BLaER1 treated with 17β-estradiol and CSF1 and Interleukin-3, amounts not matched to agents 10 nM and 100 nM (cell line): ENCODE results near the gene PPP1CA.

Experiments
- H3K27ac ChIP-seq, 11 experiments: shearing (Covaris generic); formaldehyde crosslinking; 2 replicates each; pipeline ENCODE4 v1.8.1; 2022
- H3K27me3 ChIP-seq, 11 experiments: shearing (Covaris generic); formaldehyde crosslinking; 2 replicates each; pipeline ENCODE4 v1.8.1; 2022
- H3K36me3 ChIP-seq, 11 experiments: shearing (Covaris generic); formaldehyde crosslinking; 2 replicates each; pipeline ENCODE4 v1.8.1; 2022
- H3K4me1 ChIP-seq, 10 experiments: shearing (Covaris generic); formaldehyde crosslinking; 2 replicates each; pipeline ENCODE4 v1.8.1; 2022
- H3K4me2 ChIP-seq, 11 experiments: shearing (Covaris generic); formaldehyde crosslinking; 2 replicates each; pipeline ENCODE4 v1.8.1; 2022
- H3K4me3 ChIP-seq, 10 experiments: shearing (Covaris generic); formaldehyde crosslinking; 2 replicates each; pipeline ENCODE4 v1.8.1; 2022
- H3K9ac ChIP-seq, 11 experiments: shearing (Covaris generic); formaldehyde crosslinking; 2 replicates each; pipeline ENCODE4 v1.8.1; 2022
- H3K9me3 ChIP-seq, 11 experiments: shearing (Covaris generic); formaldehyde crosslinking; replicated peaks in 1 of 11; 2 replicates each; pipeline ENCODE4 v1.8.1; 2022
- H4K20me1 ChIP-seq, 11 experiments: shearing (Covaris generic); formaldehyde crosslinking; 2 replicates each; pipeline ENCODE4 v1.8.1; 2022
- Cebpa-rat ChIP-seq, 11 experiments: shearing (Covaris generic); IDR thresholded peaks; 2 replicates each; pipeline ENCODE4 v1.8.1; 2022

Gene PPP1CA

GRCh38 chr11:67366546-67366945 lies 35.1 kb downstream of the PPP1CA start:
- H3K4me2 ChIP-seq = peak overlapping the region; percentile 76 to 99 (median 82)
- peaks cover under 1 to 27% (median 15%) of the 10 kb centered on the region in 11 experiments; a peak in 15 of 22 replicates for H3K27me3 ChIP-seq
- TF ChIP-seq Cebpa-rat (IDR thresholded peaks at IDR 0.05) = no peak
- H3K9ac ChIP-seq = no peak overlapping the region
- H3K4me1 ChIP-seq = peaks cover 64 to 80% (median 77%) of the 10 kb centered on the region in 10 experiments
- peaks cover 0 to 6% (median 0%) of the 10 kb centered on the region in 11 experiments; a peak in 2 of 22 replicates for H3K36me3 ChIP-seq
- H3K4me3 ChIP-seq = no peak overlapping the region
- peaks cover 0 to 54% (median 8%) of the 10 kb centered on the region in 11 experiments; a peak in 11 of 22 replicates for H4K20me1 ChIP-seq
- no peak overlapping the region for H3K27ac ChIP-seq
- H3K9me3 ChIP-seq = no peaks in the 10 kb centered on the region

- Histone ChIP-seq H3K36me3 (peaks cover 0 to 6% (median 0%) of the 10 kb centered on the region in 11 experiments; a peak in 2 of 22 replicates), H3K4me3 (no peak overlapping the region), H4K20me1 (peaks cover 0 to 48% (median 1%) of the 10 kb centered on the region in 11 experiments; a peak in 9 of 22 replicates), H3K9ac (no peak overlapping the region), H3K27ac (no peak overlapping the region), H3K4me1 (peaks cover 57 to 73% (median 70%) of the 10 kb centered on the region in 10 experiments), H3K9me3 (no peaks in the 10 kb centered on the region), H3K27me3 (peaks cover 0 to 23% (median 13%) of the 10 kb centered on the region in 11 experiments; a peak in 11 of 22 replicates), H3K4me2 (peak overlapping the region; percentile 76 to 99 (median 82))
- no peak for TF ChIP-seq Cebpa-rat (IDR thresholded peaks at IDR 0.05)
These were observed 35.8 kb downstream of the PPP1CA start for GRCh38 chr11:67365736-67366444.

GRCh38 chr11:67364783-67365722 lies 36.6 kb downstream of the PPP1CA start:
- no peak for TF ChIP-seq Cebpa-rat (IDR thresholded peaks at IDR 0.05)
- no peak overlapping the region for H3K4me3 ChIP-seq
- H3K9ac ChIP-seq = no peak overlapping the region
- H3K27ac ChIP-seq = no peak overlapping the region
- peaks cover 0 to 22% (median 13%) of the 10 kb centered on the region in 11 experiments; a peak in 11 of 22 replicates for H3K27me3 ChIP-seq
- H3K4me1 ChIP-seq = peaks cover 50 to 65% (median 63%) of the 10 kb centered on the region in 10 experiments
- H4K20me1 ChIP-seq = peaks cover 0 to 43% (median 0%) of the 10 kb centered on the region in 11 experiments; a peak in 7 of 22 replicates
- no peaks in the 10 kb centered on the region for H3K9me3 ChIP-seq
- peaks cover 0 to 6% (median 0%) of the 10 kb centered on the region in 11 experiments; a peak in 2 of 22 replicates for H3K36me3 ChIP-seq
- peak overlapping the region; percentile 5 to 99 (median 82); a peak in 20 of 22 replicates for H3K4me2 ChIP-seq

- no peak overlapping the region for H3K4me3 ChIP-seq
- H3K27ac ChIP-seq = no peak overlapping the region
- TF ChIP-seq Cebpa-rat (IDR thresholded peaks at IDR 0.05) = no peak
- H3K27me3 ChIP-seq = peaks cover 0 to 22% (median 13%) of the 10 kb centered on the region in 11 experiments; a peak in 11 of 22 replicates
- peaks cover 44 to 56% (median 54%) of the 10 kb centered on the region in 10 experiments for H3K4me1 ChIP-seq
- H3K36me3 ChIP-seq = peaks cover 0 to 6% (median 0%) of the 10 kb centered on the region in 11 experiments; a peak in 2 of 22 replicates
- H3K9me3 ChIP-seq = no peaks in the 10 kb centered on the region
- peaks cover 0 to 34% (median 0%) of the 10 kb centered on the region in 11 experiments; a peak in 6 of 22 replicates for H4K20me1 ChIP-seq
- peak overlapping the region in 10 of 11 experiments; percentile 5 to 99 (median 82); a peak in 20 of 22 replicates for H3K4me2 ChIP-seq
- H3K9ac ChIP-seq = no peak overlapping the region
These were observed 37.5 kb downstream of the PPP1CA start for GRCh38 chr11:67364169-67364568.

GRCh38 chr11:67357831-67358670 lies 43.6 kb downstream of the PPP1CA start:
- peak overlapping the region in 6 of 11 experiments; percentile 18 to 95 (median 68); a peak in 4 of 22 replicates for H3K9ac ChIP-seq
- peak overlapping the region in 9 of 11 experiments; percentile 91 to 100 (median 99); a peak in 13 of 22 replicates for H3K4me2 ChIP-seq
- TF ChIP-seq Cebpa-rat (IDR thresholded peaks at IDR 0.05) = no peak

GRCh38 chr11:67356864-67357561 lies 44.6 kb downstream of the PPP1CA start:
- Histone ChIP-seq H3K4me2 (peak overlapping the region; percentile 91 to 100 (median 98)), H3K27me3 (no peaks in the 10 kb centered on the region; a peak in 2 of 22 replicates), H3K4me1 (peaks cover 54 to 64% (median 55%) of the 10 kb centered on the region in 10 experiments), H4K20me1 (no peaks in the 10 kb centered on the region), H3K36me3 (no peaks in the 10 kb centered on the region), H3K9me3 (no peaks in the 10 kb centered on the region), H3K9ac (peak overlapping the region; percentile 71 to 96 (median 90); a peak in 21 of 22 replicates), H3K4me3 (peak overlapping the region in 5 of 10 experiments; percentile 4 to 45 (median 30); a peak in 6 of 20 replicates), H3K27ac (peak overlapping the region; percentile 44 to 99 (median 96); a peak in 20 of 22 replicates)
- TF ChIP-seq Cebpa-rat (IDR thresholded peaks at IDR 0.05) = no peak

More at GRCh38 chr11:67357831-67358670, 43.6 kb downstream of the PPP1CA start:
- H3K4me1 ChIP-seq = peaks cover 43 to 57% (median 46%) of the 10 kb centered on the region in 10 experiments
- H3K36me3 ChIP-seq = no peaks in the 10 kb centered on the region
- H3K27ac ChIP-seq = peak overlapping the region in 3 of 11 experiments; percentile 18 to 99 (median 98); a peak in 5 of 22 replicates
- no peaks in the 10 kb centered on the region for H3K9me3 ChIP-seq
- no peaks in the 10 kb centered on the region for H4K20me1 ChIP-seq
- no peaks in the 10 kb centered on the region; a peak in 2 of 22 replicates for H3K27me3 ChIP-seq
- H3K4me3 ChIP-seq = no peak overlapping the region

- Histone ChIP-seq H3K4me1 (peaks cover 60 to 70% (median 61%) of the 10 kb centered on the region in 10 experiments), H3K27ac (peak overlapping the region; percentile 44 to 99 (median 96)), H3K36me3 (no peaks in the 10 kb centered on the region), H3K9ac (peak overlapping the region; percentile 71 to 96 (median 90)), H3K9me3 (no peaks in the 10 kb centered on the region), H4K20me1 (no peaks in the 10 kb centered on the region), H3K4me2 (peak overlapping the region; percentile 91 to 100 (median 98)), H3K4me3 (peak overlapping the region in 6 of 10 experiments; percentile 4 to 45 (median 28); a peak in 7 of 20 replicates), H3K27me3 (no peaks in the 10 kb centered on the region; a peak in 1 of 22 replicates)
- no peak for TF ChIP-seq Cebpa-rat (IDR thresholded peaks at IDR 0.05)
These were observed 45.2 kb downstream of the PPP1CA start for GRCh38 chr11:67356387-67356863.
